ENCODE results near the gene ATRN. TPM values are rescaled to one million over a fixed set of nuclear protein-coding genes. Genes with fewer than 3 reads are reported as not detected.

Gene ATRN
- total and polyA plus RNA-seq, 2 of the 8 experiments (the other 6 are each of a cell fraction or from before 2014, with no cell fraction given), result 12.0 to 17.4 TPM

DNA sequence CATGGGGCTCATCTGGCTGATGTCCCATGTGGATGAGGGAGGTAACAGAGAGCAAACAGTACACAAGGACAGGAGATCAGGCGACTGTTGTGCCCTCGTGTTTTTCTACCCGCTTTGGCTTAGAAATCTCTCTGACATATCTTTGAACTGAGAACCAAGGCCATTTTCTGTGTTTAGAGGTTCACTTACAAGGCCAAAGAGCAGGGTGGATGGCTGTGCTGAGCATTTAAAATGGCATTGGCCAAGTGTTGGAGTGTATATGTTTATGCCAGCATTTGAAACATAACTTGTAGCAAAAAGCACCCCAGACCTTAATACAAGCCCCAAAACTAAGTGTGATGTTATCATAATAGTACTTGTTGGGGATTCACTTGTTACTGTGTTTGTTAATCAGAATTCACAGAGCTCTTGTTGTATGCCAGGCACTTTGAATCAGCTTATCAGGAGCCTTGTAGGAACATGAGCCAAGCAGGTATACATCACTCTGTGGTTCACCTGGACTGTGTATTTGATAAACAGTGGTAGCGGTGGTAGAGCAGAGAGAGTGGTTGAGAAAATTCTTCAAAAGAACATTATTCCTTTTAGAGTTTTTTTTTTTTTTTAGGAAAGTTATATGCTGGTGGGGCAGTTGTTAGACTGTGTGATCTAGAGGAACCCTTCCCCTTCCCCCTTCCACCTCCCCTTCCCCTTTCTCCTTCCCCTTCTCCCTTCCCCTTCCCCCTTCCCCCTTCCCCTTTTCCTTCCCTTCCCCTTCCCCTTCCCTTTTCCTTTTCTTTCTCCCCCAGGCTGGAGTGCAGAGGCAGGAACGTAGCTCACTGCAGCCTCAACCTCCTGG is 71.3 kb downstream of the ATRN start:
- no peaks in the 10 kb centered on the region for H3K27me3 ChIP-seq (replicated peaks in 1 of 4; ENCODE audit: control insufficient read depth in 3 of 4, extremely low read depth in 1 of 4, insufficient read depth in 3 of 4, low read length in 3 of 4)
- H4K91ac ChIP-seq (replicated peaks; ENCODE audit: insufficient read length, low read length), result no peak overlapping the region
- FAIRE-seq (no peak), DNase-seq (ENCODE audit: low read depth in 1 of 2, low spot score in 2 of 2) (no peak)
- no peak overlapping the region for H2AFZ ChIP-seq (ENCODE audit: low read length)
- no peaks in the 10 kb centered on the region for H3K23me2 ChIP-seq (ENCODE audit: low read depth, low read length)
- no peak overlapping the region for H4K8ac ChIP-seq (ENCODE audit: extremely low read depth, insufficient read depth, low read length)
- POLR2A ChIA-PET (ENCODE audit: partially characterized antibody), result no interaction called here
- no peak overlapping the region for H2BK20ac ChIP-seq (ENCODE audit: low read length)
- no peaks in the 10 kb centered on the region for H3K79me2 ChIP-seq (ENCODE audit: control insufficient read depth in 1 of 2, insufficient read depth in 2 of 2, low read length in 2 of 2)
- no peak overlapping the region for H3K4me2 ChIP-seq (ENCODE audit: insufficient read depth in 1 of 2, low read depth in 2 of 2, low read length in 2 of 2)
- no peak overlapping the region for H2BK12ac ChIP-seq (ENCODE audit: low read depth, low read length)
- H3K27ac ChIP-seq (ENCODE audit: low read depth, low read length), result no peak overlapping the region
- no peak overlapping the region for H2BK15ac ChIP-seq (ENCODE audit: low read length)
- H4K5ac ChIP-seq (ENCODE audit: insufficient read length, low read depth, low read length), result no peak overlapping the region
- no peaks in the 10 kb centered on the region for H3K9me3 ChIP-seq (ENCODE audit: insufficient read depth in 2 of 2, low read depth in 1 of 2, low read length in 1 of 2)
- H3K9ac ChIP-seq (replicated peaks in 1 of 4; ENCODE audit: extremely low read depth in 1 of 4, low read depth in 3 of 4, low read length in 3 of 4), result no peak overlapping the region
- H3K79me1 ChIP-seq (ENCODE audit: low read depth, low read length), result no peaks in the 10 kb centered on the region
- no peaks in the 10 kb centered on the region for H3K36me3 ChIP-seq (ENCODE audit: control insufficient read depth in 2 of 4, insufficient read depth in 4 of 4, low read length in 3 of 4)
- H3K14ac ChIP-seq (ENCODE audit: insufficient read length), result no peak overlapping the region
- H2BK5ac ChIP-seq (ENCODE audit: low read depth, low read length), result no peak overlapping the region
- no peak overlapping the region for H3K18ac ChIP-seq (ENCODE audit: extremely low read depth, low read length)
- no peaks in the 10 kb centered on the region for H3K4me1 ChIP-seq (replicated peaks in 1 of 4; ENCODE audit: control insufficient read depth in 3 of 4, insufficient read depth in 4 of 4, low read length in 3 of 4)
- no peak overlapping the region for H3K4me3 ChIP-seq (ENCODE audit: extremely low read depth in 1 of 4, insufficient read depth in 2 of 4, low read depth in 3 of 4, low read length in 4 of 4)
- WGBS, 2 experiments (ENCODE audit: extremely low coverage in 1 of 2, insufficient coverage in 1 of 2, insufficient read length in 1 of 2, insufficient replicate concordance in 2 of 2, low coverage in 1 of 2, low lambda C conversion rate in 2 of 2, missing lambda C conversion rate in 1 of 2), result 76% methylated on average over 5 of the region's 5 CpGs; no CpG with 5 or more reads in 1 of the 2 experiments
- CTCF ChIA-PET (ENCODE audit: partially characterized antibody), result no interaction called here
- H3K56ac ChIP-seq (replicated peaks; ENCODE audit: insufficient read length, low read depth, low read length), result no peak overlapping the region
- H3K23ac ChIP-seq (ENCODE audit: insufficient read length), result no peak overlapping the region
- H2AK5ac ChIP-seq (ENCODE audit: low read depth, low read length), result no peak overlapping the region
- H2BK120ac ChIP-seq (replicated peaks; ENCODE audit: low read depth, low read length), result no peak overlapping the region
- no peaks in the 10 kb centered on the region for H4K20me1 ChIP-seq (replicated peaks in 1 of 2; ENCODE audit: control insufficient read depth in 1 of 2, insufficient read depth in 2 of 2, low read length in 2 of 2)
- H3K4ac ChIP-seq (replicated peaks; ENCODE audit: insufficient read length, low read depth, low read length), result no peak overlapping the region
- TF ChIP-seq TCF12 (IDR thresholded peaks at IDR 0.05; ENCODE audit: low read depth, low read length) (no peak), NRF1 (IDR thresholded peaks at IDR 0.05; ENCODE audit: low read depth, low read length) (no peak), BRCA1 (IDR thresholded peaks at IDR 0.05; ENCODE audit: low read depth, low read length) (no peak), TAF7 (optimal IDR thresholded peaks at IDR 0.05; ENCODE audit: borderline replicate concordance, low read depth, low read length) (no peak), CTBP2 (IDR thresholded peaks at IDR 0.05; ENCODE audit: borderline replicate concordance, insufficient read depth, insufficient read length, low read length) (no peak), PHF8 (conservative IDR thresholded peaks at IDR 0.05; ENCODE audit: low read depth, low read length) (no peak), BACH1 (IDR thresholded peaks at IDR 0.05; ENCODE audit: low read length) (no peak), FOSL1 (IDR thresholded peaks at IDR 0.05; ENCODE audit: insufficient read depth, low read depth, low read length) (no peak)

All from H1 (cell line).